Caco-2 (cell line): ENCODE data around the gene NXPE1. TPM values are rescaled to one million over a fixed set of nuclear protein-coding genes. Genes with fewer than 3 reads are reported as not detected.
"Not testable (repeated sequence)": the region's sequence is repeated elsewhere in the genome, so short reads cannot be mapped to it uniquely, and the experiment has no call there.

Experiments used
- BruUV-seq: library from RNA; stranded (reverse); fragments of 400-500 nt; replicated peaks from 2 replicates; lab custom pipeline; 2021; lab: Mats Ljungman, UMichigan
- CTCF ChIA-PET: fragments of 300-600 bp; sonication (Branson Sonifier 250); formaldehyde crosslinking; loops from one replicate; lab custom pipeline; 2022; ENCODE audit warnings: antibody characterized with exemption; lab: Charles Lee
- POLR2A ChIA-PET: fragments of 300-600 bp; sonication (Branson Sonifier 250); formaldehyde crosslinking; loops from one replicate; lab custom pipeline; 2022; ENCODE audit warnings: antibody characterized with exemption; lab: Charles Lee
- DNase-seq, 2 experiments: peaks; one replicate each; pipeline versions ENCODE4 v3.0.0 to v3.0.0-alpha.2; 2020 to 2022
- H3K27me3 ChIP-seq: replicated peaks from 2 replicates; pipeline ENCODE4 v1.6.0; 2011; ENCODE audit warnings: low read length; ENCODE audit not compliant: control insufficient read depth, insufficient read depth
- H3K36me3 ChIP-seq: 2 replicates; pipeline ENCODE4 v1.5.1; 2011; ENCODE audit warnings: low read length; ENCODE audit not compliant: control insufficient read depth, insufficient read depth
- H3K4me1 ChIP-seq: fragments of 250-450 bp; sonication (Bioruptor Pico); 2 replicates; pipeline ENCODE4 v1.5.1; 2020; ENCODE audit warnings: mild to moderate bottlenecking
- H3K4me3 ChIP-seq: 2 replicates; pipeline ENCODE4 v1.5.1; 2011; ENCODE audit warnings: low read depth, mild to moderate bottlenecking, control low read depth, low read length
- H3K9me3 ChIP-seq: fragments of 250-450 bp; sonication (Bioruptor Pico); 2 replicates; pipeline ENCODE4 v1.5.1; 2020; ENCODE audit warnings: mild to moderate bottlenecking, moderate library complexity
- H3K27ac Mint-ChIP-seq: one replicate; pipeline ENCODE4 v1.8.0; 2022; ENCODE audit warnings: mixed read lengths; ENCODE audit not compliant: unreplicated experiment
- H3K27me3 Mint-ChIP-seq: one replicate; pipeline ENCODE4 v1.8.0; 2022; ENCODE audit warnings: mixed read lengths; ENCODE audit not compliant: insufficient read depth, unreplicated experiment
- H3K36me3 Mint-ChIP-seq: one replicate; pipeline ENCODE4 v1.8.0; 2022; ENCODE audit warnings: mild to moderate bottlenecking, mixed read lengths; ENCODE audit not compliant: insufficient read depth, unreplicated experiment
- H3K4me1 Mint-ChIP-seq: one replicate; pipeline ENCODE4 v1.8.0; 2022; ENCODE audit warnings: low read depth, mixed read lengths; ENCODE audit not compliant: unreplicated experiment
- H3K4me3 Mint-ChIP-seq: one replicate; pipeline ENCODE4 v1.8.0; 2022; ENCODE audit warnings: mild to moderate bottlenecking, moderate library complexity, mixed read lengths; ENCODE audit not compliant: unreplicated experiment
- H3K9me3 Mint-ChIP-seq: one replicate; pipeline ENCODE4 v1.8.0; 2022; ENCODE audit warnings: mixed read lengths; ENCODE audit not compliant: unreplicated experiment
- intact Hi-C: fragments of 100-400 bp; cut with micrococcal nuclease; formaldehyde crosslinking; loops from one replicate; pipeline ENCODE4 v1.10.0; 2022; ENCODE audit not compliant: unreplicated experiment
- total RNA-seq: library from RNA; stranded (reverse); gene quantifications from 2 replicates; pipeline ENCODE4 v1.2.3, GENCODE V29; 2022
- TF ChIP-seq, protein P1 (sequence below), 2 experiments: fragments of 200-600 bp in 1 of 2; IDR thresholded peaks; 1 replicate in 1 of 2; 2 replicates in 1 of 2; pipeline versions ENCODE4 v1.5.1 to v1.8.0; 2011 to 2022; ENCODE audit warnings: antibody characterized with exemption in 1 of 2, control low read depth in 1 of 2, inconsistent platforms in 1 of 2, low read depth in 1 of 2, low read length in 1 of 2, mild to moderate bottlenecking in 1 of 2, moderate library complexity in 1 of 2; ENCODE audit not compliant: insufficient read depth in 1 of 2, severe bottlenecking in 1 of 2, unreplicated experiment in 1 of 2

The NXPE1 gene
- total RNA-seq, 1 experiment from 2014 or later, result not detected

DNA sequence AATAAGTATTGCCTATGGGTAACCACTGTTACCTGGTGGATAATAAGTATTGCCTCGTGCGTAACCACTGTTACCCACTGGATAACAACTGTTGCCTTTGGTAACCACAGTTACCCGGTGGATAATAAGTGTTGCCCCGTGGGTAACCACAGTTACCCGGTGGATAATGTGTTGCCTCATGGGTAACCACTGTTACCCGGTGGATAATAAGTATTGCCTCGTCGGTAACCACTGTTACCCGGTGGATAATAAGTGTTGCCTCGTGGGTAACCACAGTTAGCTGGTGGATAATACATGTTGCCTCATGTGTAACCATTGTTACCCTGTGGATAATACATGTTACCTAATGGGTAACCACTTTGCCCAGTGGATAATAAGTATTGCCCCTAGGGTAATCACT lies 45.7 kb upstream of the NXPE1 start:
- Mint-ChIP-seq H3K36me3 (no peaks in the 10 kb centered on the region), H3K4me3 (no peak overlapping the region), H3K9me3 (no peaks in the 10 kb centered on the region), H3K27ac (no peak overlapping the region), H3K4me1 (no peaks in the 10 kb centered on the region), H3K27me3 (no peaks in the 10 kb centered on the region)
- TF ChIP-seq, protein P1, sequence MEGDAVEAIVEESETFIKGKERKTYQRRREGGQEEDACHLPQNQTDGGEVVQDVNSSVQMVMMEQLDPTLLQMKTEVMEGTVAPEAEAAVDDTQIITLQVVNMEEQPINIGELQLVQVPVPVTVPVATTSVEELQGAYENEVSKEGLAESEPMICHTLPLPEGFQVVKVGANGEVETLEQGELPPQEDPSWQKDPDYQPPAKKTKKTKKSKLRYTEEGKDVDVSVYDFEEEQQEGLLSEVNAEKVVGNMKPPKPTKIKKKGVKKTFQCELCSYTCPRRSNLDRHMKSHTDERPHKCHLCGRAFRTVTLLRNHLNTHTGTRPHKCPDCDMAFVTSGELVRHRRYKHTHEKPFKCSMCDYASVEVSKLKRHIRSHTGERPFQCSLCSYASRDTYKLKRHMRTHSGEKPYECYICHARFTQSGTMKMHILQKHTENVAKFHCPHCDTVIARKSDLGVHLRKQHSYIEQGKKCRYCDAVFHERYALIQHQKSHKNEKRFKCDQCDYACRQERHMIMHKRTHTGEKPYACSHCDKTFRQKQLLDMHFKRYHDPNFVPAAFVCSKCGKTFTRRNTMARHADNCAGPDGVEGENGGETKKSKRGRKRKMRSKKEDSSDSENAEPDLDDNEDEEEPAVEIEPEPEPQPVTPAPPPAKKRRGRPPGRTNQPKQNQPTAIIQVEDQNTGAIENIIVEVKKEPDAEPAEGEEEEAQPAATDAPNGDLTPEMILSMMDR (IDR thresholded peaks at IDR 0.05; ENCODE audit: insufficient read depth in 1 of 2, low read depth in 1 of 2, low read length in 1 of 2, severe bottlenecking in 1 of 2, unreplicated experiment in 1 of 2), result no peak
- Histone ChIP-seq H3K4me3 (no peak overlapping the region), H3K27me3 (no peaks in the 10 kb centered on the region), H3K4me1 (no peaks in the 10 kb centered on the region), H3K9me3 (peaks cover 26% of the 10 kb centered on the region; the same call in 1 of the 2 replicates), H3K36me3 (no peaks in the 10 kb centered on the region)
- ChIA-PET POLR2A (no interaction called here), CTCF (no interaction called here)
- DNase-seq, result no peak
- no TSS peak for BruUV-seq
- intact Hi-C loops, result loop anchor here (5.0 kb wide), 1 partner anchor 263 kb away; no protein-coding TSS in a partner anchor

DNA sequence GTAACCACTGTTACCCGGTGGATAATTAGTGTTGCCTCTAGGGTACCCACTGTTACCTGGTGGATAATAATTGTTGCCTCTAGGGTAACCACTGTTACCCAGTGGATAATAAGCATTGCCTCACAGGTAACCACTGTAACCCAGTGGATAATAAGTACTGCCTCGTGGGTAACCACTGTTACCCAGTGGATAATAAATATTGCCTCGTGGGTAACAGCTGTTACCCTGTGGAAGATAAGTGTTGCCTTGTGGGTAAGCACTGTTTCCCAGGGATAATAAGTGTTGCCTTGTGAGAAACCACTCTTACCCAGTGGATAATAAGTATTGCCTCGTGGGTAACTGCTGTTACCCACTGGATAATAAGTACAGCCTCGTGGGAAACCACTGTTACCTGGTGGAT lies 45.2 kb upstream of the NXPE1 start:
- H3K27me3 ChIP-seq, result no peaks in the 10 kb centered on the region
- ChIA-PET CTCF (no interaction called here), POLR2A (no interaction called here)
- no peaks in the 10 kb centered on the region for H3K36me3 Mint-ChIP-seq
- no TSS peak for BruUV-seq
- H3K4me3 Mint-ChIP-seq, result no peak overlapping the region
- H3K9me3 ChIP-seq, result peaks cover 22% of the 10 kb centered on the region; the same call in 1 of the 2 replicates
- no peaks in the 10 kb centered on the region for H3K4me1 Mint-ChIP-seq
- H3K27ac Mint-ChIP-seq, result no peak overlapping the region
- no peaks in the 10 kb centered on the region for H3K4me1 ChIP-seq
- DNase-seq, result no peak
- no peaks in the 10 kb centered on the region for H3K9me3 Mint-ChIP-seq
- no peaks in the 10 kb centered on the region for H3K27me3 Mint-ChIP-seq
- TF ChIP-seq, protein P1 (IDR thresholded peaks at IDR 0.05; ENCODE audit: insufficient read depth in 1 of 2, low read depth in 1 of 2, low read length in 1 of 2, severe bottlenecking in 1 of 2, unreplicated experiment in 1 of 2), result no peak
- H3K36me3 ChIP-seq, result no peaks in the 10 kb centered on the region
- no peak overlapping the region for H3K4me3 ChIP-seq
- intact Hi-C loops, result loop anchor here (5.0 kb wide), 1 partner anchor 263 kb away; no protein-coding TSS in a partner anchor

DNA sequence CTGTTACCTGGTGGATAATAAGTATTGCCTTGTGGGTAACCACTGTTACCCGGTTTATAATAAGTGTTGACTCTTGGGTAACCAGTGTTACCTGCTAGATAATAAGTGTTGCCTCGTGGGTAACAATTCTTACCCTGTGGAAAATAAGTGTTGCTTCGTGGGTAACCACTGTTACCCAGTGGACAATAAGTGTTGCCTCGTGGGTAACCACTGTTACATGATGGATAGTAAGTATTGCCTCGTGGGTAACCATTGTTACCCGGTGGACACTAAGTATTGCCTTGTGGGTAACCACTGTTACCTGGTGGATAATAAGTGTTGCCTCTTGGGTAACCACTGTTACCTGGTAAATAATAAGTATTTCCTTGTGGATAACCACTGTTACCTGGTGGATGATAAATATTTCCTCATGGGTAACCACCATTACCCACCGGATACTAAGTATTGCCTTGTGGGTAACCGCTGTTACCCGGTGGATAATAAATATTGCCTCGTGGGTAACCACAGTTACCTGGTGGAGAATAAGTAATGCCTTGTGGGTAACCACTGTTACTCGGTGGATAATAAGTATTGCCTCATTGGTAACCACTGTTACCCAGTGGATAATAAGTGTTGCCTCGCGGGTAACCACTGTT lies 44.6 kb upstream of the NXPE1 start:
- Histone ChIP-seq H3K36me3 (no peaks in the 10 kb centered on the region), H3K4me3 (no peak overlapping the region), H3K27me3 (no peaks in the 10 kb centered on the region), H3K4me1 (no peaks in the 10 kb centered on the region), H3K9me3 (peaks cover 19% of the 10 kb centered on the region; the same call in 1 of the 2 replicates)
- intact Hi-C loops, result no loop called here
- no peaks in the 10 kb centered on the region for H3K9me3 Mint-ChIP-seq
- BruUV-seq, result no TSS peak
- H3K4me3 Mint-ChIP-seq, result no peak overlapping the region
- ChIA-PET POLR2A (no interaction called here), CTCF (no interaction called here)
- no peaks in the 10 kb centered on the region for H3K36me3 Mint-ChIP-seq
- TF ChIP-seq, protein P1 (IDR thresholded peaks at IDR 0.05; ENCODE audit: insufficient read depth in 1 of 2, low read depth in 1 of 2, low read length in 1 of 2, severe bottlenecking in 1 of 2, unreplicated experiment in 1 of 2), result no peak
- no peak overlapping the region for H3K27ac Mint-ChIP-seq
- no peaks in the 10 kb centered on the region for H3K27me3 Mint-ChIP-seq
- DNase-seq, result no peak
- no peaks in the 10 kb centered on the region for H3K4me1 Mint-ChIP-seq

DNA sequence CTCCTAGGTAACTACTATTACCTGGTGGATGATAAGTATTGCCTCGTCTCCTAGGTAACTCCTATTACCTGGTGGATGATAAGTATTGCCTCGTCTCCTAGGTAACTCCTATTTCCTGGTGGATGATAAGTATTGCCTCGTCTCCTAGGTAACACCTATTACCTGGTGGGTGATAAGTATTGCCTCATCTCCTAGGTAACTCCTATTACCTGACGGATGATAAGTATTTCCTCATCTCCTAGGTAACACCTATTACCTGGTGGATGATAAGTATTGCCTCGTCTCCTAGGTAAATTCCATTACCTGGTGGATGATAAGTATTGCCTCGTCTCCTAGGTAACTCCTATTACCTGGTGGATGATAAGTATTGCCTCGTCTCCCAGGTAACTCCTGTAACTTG lies 43.5 kb upstream of the NXPE1 start:
- H3K4me3 ChIP-seq, POLR2A ChIA-PET, H3K27ac Mint-ChIP-seq, H3K27me3 ChIP-seq, BruUV-seq, H3K9me3 Mint-ChIP-seq, H3K36me3 ChIP-seq, H3K4me1 ChIP-seq, DNase-seq, intact Hi-C loops, H3K4me1 Mint-ChIP-seq, H3K4me3 Mint-ChIP-seq, H3K36me3 Mint-ChIP-seq, CTCF ChIA-PET, H3K27me3 Mint-ChIP-seq: not testable (repeated sequence)
- peaks cover 19% of the 10 kb centered on the region; the same call in 1 of the 2 replicates for H3K9me3 ChIP-seq
